Iris pigment epithelial cell (primary cell): ENCODE results near the gene ARHGAP6.
A peak's percentile ranks its signal among the peaks of the same experiment; 100 is the strongest.
"Not testable (repeated sequence)": the region's sequence is repeated elsewhere in the genome, so short reads cannot be mapped to it uniquely, and the experiment has no call there.

ENCODE experiments used
- DNase-seq: peaks from one replicate; pipeline ENCODE4 v3.0.0-alpha.2; 2011; ENCODE audit warnings: low read depth

ARHGAP6 gene

GRCh38 chrX:11648705-11649519 is 16.8 kb downstream of the ARHGAP6 start:
- no peak for DNase-seq

- DNase-seq: no peak
Observed at GRCh38 chrX:11647138-11647537, 18.6 kb downstream of the ARHGAP6 start.

GRCh38 chrX:11641349-11642065 is 24.2 kb downstream of the ARHGAP6 start:
- DNase-seq: peak; percentile 28

- DNase-seq: no peak
Observed at GRCh38 chrX:11640089-11640488, 25.6 kb downstream of the ARHGAP6 start.

- DNase-seq: no peak
Observed at GRCh38 chrX:11632732-11633131, 33.0 kb downstream of the ARHGAP6 start.

- peak; percentile 78 for DNase-seq
Observed at GRCh38 chrX:11629593-11630211, 36.0 kb downstream of the ARHGAP6 start.

GRCh38 chrX:11628399-11628798 is 37.3 kb downstream of the ARHGAP6 start:
- DNase-seq: no peak

- DNase-seq: no peak
Observed at GRCh38 chrX:11626351-11626750, 39.4 kb downstream of the ARHGAP6 start.

- peak; percentile 16 for DNase-seq
Observed at GRCh38 chrX:11619441-11619840, 46.3 kb downstream of the ARHGAP6 start.

- not testable (repeated sequence) for DNase-seq
Observed at GRCh38 chrX:11614253-11614652, 51.5 kb downstream of the ARHGAP6 start.

GRCh38 chrX:11611965-11612364 is 53.8 kb downstream of the ARHGAP6 start:
- no peak for DNase-seq

GRCh38 chrX:11611161-11611560 is 54.6 kb downstream of the ARHGAP6 start:
- DNase-seq: no peak

- no peak for DNase-seq
Observed at GRCh38 chrX:11609109-11609508, 56.6 kb downstream of the ARHGAP6 start.

GRCh38 chrX:11606408-11606807 is 59.3 kb downstream of the ARHGAP6 start:
- no peak for DNase-seq

- no peak for DNase-seq
Observed at GRCh38 chrX:11600578-11600977, 65.1 kb downstream of the ARHGAP6 start.

GRCh38 chrX:11597479-11597878 is 68.2 kb downstream of the ARHGAP6 start:
- peak; percentile 12 for DNase-seq

- peak; percentile 7 for DNase-seq
Observed at GRCh38 chrX:11591723-11592346, 73.9 kb downstream of the ARHGAP6 start.

- DNase-seq: no peak
Observed at GRCh38 chrX:11589641-11590040, 76.1 kb downstream of the ARHGAP6 start.

GRCh38 chrX:11588097-11588496 is 77.6 kb downstream of the ARHGAP6 start:
- no peak for DNase-seq

- no peak for DNase-seq
Observed at GRCh38 chrX:11585174-11585573, 80.5 kb downstream of the ARHGAP6 start.

- DNase-seq: no peak
Observed at GRCh38 chrX:11580789-11581188, 84.9 kb downstream of the ARHGAP6 start.
